Middle frontal gyrus (tissue), 1 donor: ENCODE results near the gene MELTF.

Experiments
- DNase-seq: peaks from one replicate; pipeline ENCODE4 v3.0.0-alpha.2; 2015; ENCODE audit warnings: low spot score; ENCODE audit errors: extremely low spot score

Gene MELTF

DNA sequence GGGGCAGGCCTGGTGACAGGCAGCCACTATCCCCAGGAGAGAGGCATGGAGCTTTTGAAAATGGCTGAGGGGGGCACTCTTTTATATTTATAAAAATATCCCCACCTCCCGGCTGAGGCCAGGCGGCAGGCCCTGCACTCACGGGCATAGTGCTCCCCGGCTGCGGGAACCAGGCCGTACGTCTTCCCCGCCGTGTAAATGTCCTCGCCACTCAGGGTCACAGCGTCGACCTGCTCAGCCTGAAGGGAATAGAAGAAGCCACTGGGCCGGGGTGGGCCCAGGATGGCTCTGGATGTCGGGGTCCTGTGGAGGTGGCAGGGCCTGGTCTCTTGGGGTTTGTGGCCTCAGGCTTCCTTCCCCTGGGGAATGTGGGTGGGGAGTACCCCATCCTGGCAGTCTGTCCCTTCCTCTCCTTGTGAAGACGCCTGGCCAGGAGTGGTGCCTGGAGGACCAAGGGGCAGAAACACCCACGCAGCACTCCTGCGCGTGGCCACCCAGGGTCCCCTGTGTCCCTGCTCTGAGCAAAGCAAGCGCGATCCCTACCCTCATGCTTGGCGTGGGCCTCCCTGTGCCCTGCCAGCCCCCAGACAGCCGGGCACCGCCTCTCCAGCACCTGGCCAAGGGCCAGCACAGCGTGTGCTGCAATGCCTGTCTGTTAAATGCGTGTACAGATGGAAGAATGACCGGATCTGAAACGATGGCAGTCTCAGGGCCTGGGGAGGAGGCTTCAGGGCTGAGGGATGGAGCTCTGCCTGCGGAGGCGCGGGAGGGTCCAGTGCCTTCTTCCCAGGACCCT is 18.9 kb downstream of the MELTF start:
- no peak for DNase-seq

GRCh38 chr3:197009532-197010019 is 20.0 kb downstream of the MELTF start:
- DNase-seq, result no peak

GRCh38 chr3:197008436-197009209 is 21.0 kb downstream of the MELTF start:
- DNase-seq, result no peak

GRCh38 chr3:197007953-197008352 is 21.7 kb downstream of the MELTF start:
- no peak for DNase-seq

GRCh38 chr3:197007296-197007940 is 22.2 kb downstream of the MELTF start:
- DNase-seq, result no peak

- DNase-seq, result no peak
Observed at GRCh38 chr3:197006860-197007259, 22.8 kb downstream of the MELTF start.

DNA sequence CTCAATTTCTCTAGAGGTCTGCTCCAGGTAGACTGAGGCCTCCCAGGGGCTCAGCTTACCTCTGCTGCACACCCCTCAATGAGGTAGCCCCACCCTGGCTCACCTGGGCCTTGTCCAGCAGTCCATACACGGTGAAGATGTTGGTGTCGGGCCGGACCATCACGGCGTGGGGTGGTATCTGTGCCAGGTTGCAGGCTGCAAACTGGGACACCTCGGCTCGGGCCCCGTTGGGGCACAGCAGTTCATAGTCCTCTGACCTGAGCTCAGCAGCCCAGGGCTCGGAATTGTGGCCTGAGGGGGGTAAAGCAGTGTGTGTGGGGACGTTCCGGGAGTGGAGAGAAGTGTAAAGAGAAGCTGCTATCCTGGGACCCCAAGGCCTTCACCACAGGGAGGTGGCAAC is 23.2 kb downstream of the MELTF start:
- no peak for DNase-seq

- DNase-seq, result no peak
Observed at GRCh38 chr3:197003461-197004385, 25.9 kb downstream of the MELTF start.

- peak; percentile 36 for DNase-seq
Observed at GRCh38 chr3:197002701-197003454, 26.7 kb downstream of the MELTF start.

GRCh38 chr3:197001972-197002700 is 27.5 kb downstream of the MELTF start:
- DNase-seq, result peak; percentile 22

DNA sequence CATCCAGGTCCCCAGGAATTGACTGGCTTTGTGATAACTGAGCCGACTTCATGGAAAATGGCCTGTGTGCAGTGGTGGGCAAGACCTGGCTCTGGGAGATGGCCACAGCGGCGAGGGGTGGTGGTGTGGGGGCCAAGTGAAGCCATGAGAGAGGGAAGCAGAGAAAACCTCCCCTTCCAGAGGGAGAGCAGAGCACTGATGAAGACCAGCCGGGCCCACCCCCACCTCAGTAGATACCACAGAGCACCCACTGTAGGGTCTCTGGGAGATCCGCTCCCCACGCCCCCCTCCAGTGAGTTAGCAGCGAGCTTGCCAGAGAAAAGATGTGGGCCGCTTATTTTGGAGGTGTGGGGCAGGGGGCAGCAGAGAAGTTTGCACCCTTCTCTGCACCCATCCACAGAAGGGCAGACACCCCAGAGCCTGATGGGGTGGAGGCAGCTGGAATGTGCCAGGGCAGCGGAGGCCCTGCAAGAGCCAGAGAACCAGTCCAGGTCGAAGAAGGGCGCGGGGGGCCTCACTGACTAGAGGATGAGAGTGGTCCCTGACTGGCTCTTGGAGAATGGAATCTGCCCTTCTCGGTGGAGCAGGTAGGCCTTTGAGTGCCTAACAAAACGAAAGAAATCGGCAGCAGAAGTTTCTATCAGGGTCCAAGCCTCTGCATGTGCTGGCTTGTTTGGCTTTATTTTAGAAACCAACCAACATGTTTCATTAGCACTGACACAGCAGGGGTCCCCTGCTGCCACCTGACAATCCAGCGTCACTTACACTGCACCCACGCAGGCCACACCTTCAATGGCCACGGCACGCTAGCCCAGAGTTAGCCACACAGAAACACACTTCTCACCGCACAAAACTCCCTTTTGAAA is 28.3 kb downstream of the MELTF start:
- DNase-seq, result no peak

GRCh38 chr3:197000211-197000610 is 29.4 kb downstream of the MELTF start:
- DNase-seq, result no peak

DNA sequence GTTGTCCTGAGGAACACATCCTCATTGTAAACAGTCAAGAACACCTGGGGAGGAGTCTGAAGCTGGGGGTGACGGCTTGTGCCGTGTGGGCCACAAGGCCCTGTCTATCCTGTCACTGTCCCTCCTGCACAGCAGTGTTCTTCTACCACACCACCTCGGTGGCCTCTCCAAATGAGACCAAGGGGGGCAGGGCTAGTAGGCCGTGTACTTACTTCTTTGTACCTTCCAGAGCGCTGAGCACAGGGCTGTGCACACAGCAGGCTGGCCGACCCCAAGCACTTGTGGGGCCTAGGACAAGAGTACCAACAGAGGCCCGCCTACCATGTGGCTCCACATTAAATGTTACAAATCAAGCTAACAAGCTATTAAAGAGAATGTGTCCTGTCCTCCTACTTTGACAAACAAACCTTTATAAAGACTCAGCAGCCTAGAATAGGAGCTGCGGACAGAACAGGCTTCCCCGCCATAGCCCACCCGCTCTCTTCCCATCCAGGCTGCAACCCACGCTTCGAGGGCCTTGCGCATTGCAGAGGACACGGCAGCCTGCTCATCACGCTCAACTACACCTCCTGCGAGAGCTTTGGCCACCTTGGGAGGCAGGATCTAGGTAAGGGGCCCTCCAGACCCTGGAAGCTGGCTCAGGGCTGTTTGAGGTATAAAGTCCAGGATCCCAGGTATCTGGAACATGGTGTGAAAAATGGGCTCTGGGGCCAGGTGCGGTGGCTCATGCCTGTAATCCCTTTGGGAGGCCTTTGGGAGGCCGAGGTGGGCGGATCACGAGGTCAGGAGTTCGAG is 30.5 kb downstream of the MELTF start:
- no peak for DNase-seq

DNA sequence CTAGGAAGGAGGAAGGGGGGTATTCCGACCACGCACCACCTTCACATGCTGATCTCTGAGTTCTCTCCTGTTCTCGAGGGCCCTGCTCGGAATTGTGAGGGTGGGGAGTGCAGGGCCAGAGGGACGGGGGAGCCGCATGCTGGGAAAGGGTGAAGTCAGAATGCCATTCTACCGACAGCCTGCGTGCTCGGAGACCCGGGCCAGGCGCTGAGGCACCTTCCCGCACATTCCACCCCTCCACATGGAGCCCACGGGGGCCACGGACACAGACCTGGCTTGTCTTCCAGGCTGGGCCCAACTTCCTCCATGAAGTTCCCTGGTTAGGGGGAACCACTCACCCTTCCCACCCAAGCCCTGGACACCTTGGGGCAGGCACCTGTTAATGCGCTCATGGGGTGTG is 32.3 kb downstream of the MELTF start:
- DNase-seq, result no peak

- DNase-seq, result no peak
Observed at GRCh38 chr3:196996454-196997265, 33.0 kb downstream of the MELTF start.

DNA sequence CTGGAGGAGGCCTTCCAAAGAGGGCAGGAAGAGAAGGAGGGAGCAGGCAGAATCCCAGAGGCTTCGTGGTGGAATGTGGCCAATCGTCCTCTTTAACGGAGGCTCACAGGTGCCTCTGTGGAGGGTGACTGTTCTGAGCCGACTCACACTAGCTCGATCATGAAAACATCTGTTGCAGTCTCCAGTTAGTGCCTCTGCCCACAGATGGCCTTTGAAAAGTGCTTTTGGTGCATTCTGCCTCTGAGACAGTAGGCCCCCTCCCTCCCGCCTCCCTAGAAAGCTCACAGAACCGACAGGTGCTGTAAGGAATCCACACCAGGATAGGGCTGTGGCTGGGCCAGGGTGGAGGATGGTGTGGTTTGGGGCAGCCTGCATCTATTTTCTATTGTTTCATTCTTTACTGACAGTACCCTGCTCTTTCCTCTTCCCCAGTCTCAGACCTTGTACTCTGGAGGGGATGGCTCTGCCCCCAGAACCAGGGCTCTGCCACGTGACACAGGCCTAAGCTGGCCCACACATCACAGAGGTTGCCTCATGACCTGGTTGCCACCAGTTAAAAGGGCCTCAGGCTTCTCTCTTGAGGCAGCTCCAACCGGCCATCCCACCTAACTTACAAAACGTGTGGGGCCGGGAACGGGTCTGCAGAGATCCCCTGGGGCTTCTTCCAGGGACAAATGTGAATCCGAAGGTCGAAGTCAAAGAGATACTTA is 33.8 kb downstream of the MELTF start:
- DNase-seq, result peak; percentile 55
